GM23248 (cell line): ENCODE data around the gene SELENOS. TPM values are rescaled to one million over a fixed set of nuclear protein-coding genes. Genes with fewer than 3 reads are reported as not detected.

Source experiments
- DNase-seq: peaks from one replicate; pipeline ENCODE4 v3.0.0-alpha.2; 2015
- H2AFZ ChIP-seq: fragments of 200-600 bp; sonication (generic); 2 replicates; pipeline ENCODE4 v1.6.1; 2016; ENCODE audit warnings: antibody characterized with exemption
- H3F3A ChIP-seq: fragments of 200-600 bp; sonication (generic); 2 replicates; pipeline ENCODE4 v1.6.1; 2016; ENCODE audit warnings: mild to moderate bottlenecking, antibody characterized with exemption, mixed run types; ENCODE audit not compliant: insufficient read depth
- H3K27ac ChIP-seq: fragments of 200-600 bp; sonication (generic); 2 replicates; pipeline ENCODE4 v1.5.1; 2016; ENCODE audit warnings: mild to moderate bottlenecking
- H3K27me3 ChIP-seq: fragments of 200-600 bp; sonication (generic); replicated peaks from 2 replicates; pipeline ENCODE4 v1.6.1; 2016; ENCODE audit warnings: mild to moderate bottlenecking; ENCODE audit not compliant: insufficient read depth
- H3K36me3 ChIP-seq: fragments of 200-600 bp; sonication (generic); 2 replicates; pipeline ENCODE4 v1.6.1; 2016; ENCODE audit warnings: low read depth, mild to moderate bottlenecking
- H3K4me1 ChIP-seq: fragments of 200-600 bp; sonication (generic); 2 replicates; pipeline ENCODE4 v1.6.1; 2016; ENCODE audit warnings: mild to moderate bottlenecking; ENCODE audit not compliant: insufficient read depth
- H3K4me2 ChIP-seq: fragments of 200-600 bp; sonication (generic); one replicate; pipeline ENCODE4 v1.6.1; 2016; ENCODE audit warnings: mild to moderate bottlenecking; ENCODE audit not compliant: unreplicated experiment
- H3K4me3 ChIP-seq: fragments of 200-600 bp; sonication (generic); 2 replicates; pipeline ENCODE4 v1.5.1; 2016; ENCODE audit warnings: mild to moderate bottlenecking
- H3K79me2 ChIP-seq: fragments of 200-600 bp; sonication (generic); 2 replicates; pipeline ENCODE4 v1.6.1; 2016; ENCODE audit warnings: mild to moderate bottlenecking; ENCODE audit not compliant: insufficient read depth
- H3K9ac ChIP-seq: fragments of 200-600 bp; sonication (generic); 2 replicates; pipeline ENCODE4 v1.6.1; 2016; ENCODE audit warnings: mild to moderate bottlenecking
- H3K9me2 ChIP-seq: fragments of 200-600 bp; sonication (generic); 2 replicates; pipeline ENCODE4 v1.6.1; 2016; ENCODE audit warnings: mixed run types, mild to moderate bottlenecking, moderate library complexity; ENCODE audit not compliant: insufficient read depth
- H3K9me3 ChIP-seq: fragments of 200-600 bp; sonication (generic); one replicate; pipeline ENCODE4 v1.6.1; 2017; ENCODE audit warnings: low read depth
- H4K20me1 ChIP-seq: fragments of 200-600 bp; sonication (generic); 2 replicates; pipeline ENCODE4 v1.6.0; 2016; ENCODE audit not compliant: insufficient read depth
- EZH2 ChIP-seq: fragments of 200-600 bp; sonication (generic); IDR thresholded peaks from 2 replicates; pipeline ENCODE4 v1.6.1; 2018; ENCODE audit warnings: antibody characterized with exemption, mild to moderate bottlenecking; ENCODE audit not compliant: insufficient read depth, poor library complexity, severe bottlenecking
- EZH2phosphoT487 ChIP-seq: fragments of 200-600 bp; sonication (generic); IDR thresholded peaks from 2 replicates; pipeline ENCODE4 v1.6.1; 2018; ENCODE audit warnings: antibody characterized with exemption, moderate library complexity, mild to moderate bottlenecking, low read depth; ENCODE audit not compliant: insufficient read depth
- WGBS, 2 experiments: methylation state at CpG; one replicate each; pipeline ENCODE4 v1.1.6; 2015 to 2017; ENCODE audit warnings: low lambda C conversion rate in 2 of 2, low coverage in 1 of 2; ENCODE audit errors: missing lambda C conversion rate in 2 of 2; 5-methylcytosine and 5-hydroxymethylcytosine counted together
- in situ Hi-C: fragments of 300-500 bp; cut with MboI; formaldehyde crosslinking; loops from 2 replicates; pipeline ENCODE4 v1.15.0; 2020
- polyA plus RNA-seq: library from polyadenylated mRNA; unstranded; fragments of >200 nt; fragmentation: Nextera tagmentation; extraction: Ambion mirVana; gene quantifications from 2 replicates; pipeline ENCODE4 v1.2.1, GENCODE V29; 2016
- total RNA-seq: library from RNA; depleted of rRNA; stranded (reverse); fragments of >200 nt; shearing (Covaris generic); gene quantifications from 2 replicates; pipeline ENCODE4 v1.2.3, GENCODE V29; 2014

Gene SELENOS
- total and polyA plus RNA-seq, 2 experiments from 2014 or later = 98.7 to 142 TPM

GRCh38 chr15:101303408-101303807 lies 26.1 kb upstream of the SELENOS start:
- TF ChIP-seq EZH2phosphoT487 (no peak), EZH2 (no peak)
- WGBS, 2 experiments = 30 to 31% methylated on average over 4 of the region's 4 CpGs
- no peaks in the 10 kb centered on the region for H3K27me3 ChIP-seq
- no peaks in the 10 kb centered on the region for H3K4me1 ChIP-seq
- H3K4me2 ChIP-seq = no peak overlapping the region
- H3K9me2 ChIP-seq = no peaks in the 10 kb centered on the region
- H3K79me2 ChIP-seq = no peaks in the 10 kb centered on the region
- H4K20me1 ChIP-seq = no peaks in the 10 kb centered on the region
- no peaks in the 10 kb centered on the region for H3K36me3 ChIP-seq
- H2AFZ ChIP-seq = no peak overlapping the region
- no peak overlapping the region for H3K9ac ChIP-seq
- no peak overlapping the region for H3K4me3 ChIP-seq
- no peaks in the 10 kb centered on the region for H3F3A ChIP-seq
- H3K27ac ChIP-seq = no peak overlapping the region
- no peaks in the 10 kb centered on the region for H3K9me3 ChIP-seq
- no peak for DNase-seq
- in situ Hi-C loops = no loop called here

- peaks cover 31% of the 10 kb centered on the region for H3F3A ChIP-seq
- no peaks in the 10 kb centered on the region for H3K27me3 ChIP-seq
- in situ Hi-C loops = loop anchor here (5.0 kb wide), 1 partner anchor 346 kb away; no protein-coding TSS in a partner anchor
- H3K4me3 ChIP-seq = peak overlapping the region; percentile 92
- H3K4me2 ChIP-seq = peak overlapping the region; percentile 76
- TF ChIP-seq EZH2 = no peak
- peak overlapping the region; percentile 85 for H3K27ac ChIP-seq
- H3K9me2 ChIP-seq = no peaks in the 10 kb centered on the region
- H3K79me2 ChIP-seq = peaks cover 28% of the 10 kb centered on the region
- peaks cover 31% of the 10 kb centered on the region for H3K4me1 ChIP-seq
- peaks cover 5% of the 10 kb centered on the region; the same call in 1 of the 2 replicates for H4K20me1 ChIP-seq
- H3K9ac ChIP-seq = peak overlapping the region; percentile 88
- peak overlapping the region; percentile 85 for H2AFZ ChIP-seq
- no peaks in the 10 kb centered on the region for H3K9me3 ChIP-seq
- peak; percentile 79 for DNase-seq
- H3K36me3 ChIP-seq = 0 out of 2 replicates have a peak, but pooled peaks cover under 1% of the 10 kb centered on the region
- 58 to 59% methylated on average over 9 of the region's 9 CpGs for WGBS, 2 experiments
Measured at GRCh38 chr15:101296418-101297405, 19.4 kb upstream of the SELENOS start.

DNA sequence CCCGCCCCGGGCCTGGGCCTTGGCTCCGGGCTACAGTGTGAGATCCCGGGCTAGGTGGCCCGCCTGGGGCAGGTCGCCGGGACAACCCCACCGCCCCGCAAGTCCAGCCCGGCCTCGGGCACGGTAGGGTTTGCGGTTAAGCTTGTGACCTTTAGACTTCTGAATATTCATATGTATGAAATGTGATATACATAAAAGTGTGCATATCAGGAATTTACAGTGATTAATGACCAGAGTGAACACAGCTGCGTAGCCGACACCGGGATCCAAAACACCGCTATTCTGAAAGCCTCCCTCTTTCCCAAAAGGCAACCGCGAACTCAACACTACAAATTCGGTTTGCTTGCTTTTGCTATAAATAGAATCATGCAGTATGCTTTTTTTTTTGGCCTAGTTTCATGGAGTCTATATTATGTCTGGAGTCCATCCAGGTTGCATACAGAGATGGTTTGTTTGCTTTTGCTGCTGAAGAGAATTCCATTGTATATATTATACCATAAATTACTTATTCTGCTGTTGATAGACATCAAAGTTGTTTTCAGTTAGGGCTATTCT lies 18.4 kb upstream of the SELENOS start:
- peak overlapping the region; percentile 85 for H2AFZ ChIP-seq
- DNase-seq = peak; percentile 54
- H3K27ac ChIP-seq = peak overlapping the region; percentile 85
- peak overlapping the region; percentile 88 for H3K9ac ChIP-seq
- H3F3A ChIP-seq = peaks cover 31% of the 10 kb centered on the region
- H3K4me2 ChIP-seq = peak overlapping the region; percentile 76
- peak overlapping the region; percentile 92 for H3K4me3 ChIP-seq
- no peaks in the 10 kb centered on the region for H3K9me2 ChIP-seq
- peaks cover 31% of the 10 kb centered on the region for H3K4me1 ChIP-seq
- TF ChIP-seq EZH2 = no peak
- no peak for TF ChIP-seq EZH2phosphoT487
- no peaks in the 10 kb centered on the region for H3K27me3 ChIP-seq
- WGBS, 2 experiments = 2% methylated on average over 20 of the region's 20 CpGs
- in situ Hi-C loops = loop anchor here (5.0 kb wide), 1 partner anchor 347 kb away; no protein-coding TSS in a partner anchor
- no peaks in the 10 kb centered on the region for H3K9me3 ChIP-seq
- peaks cover 5% of the 10 kb centered on the region; the same call in 1 of the 2 replicates for H4K20me1 ChIP-seq
- H3K79me2 ChIP-seq = peaks cover 38% of the 10 kb centered on the region
- peaks cover 7% of the 10 kb centered on the region; the same call in 1 of the 2 replicates for H3K36me3 ChIP-seq

DNA sequence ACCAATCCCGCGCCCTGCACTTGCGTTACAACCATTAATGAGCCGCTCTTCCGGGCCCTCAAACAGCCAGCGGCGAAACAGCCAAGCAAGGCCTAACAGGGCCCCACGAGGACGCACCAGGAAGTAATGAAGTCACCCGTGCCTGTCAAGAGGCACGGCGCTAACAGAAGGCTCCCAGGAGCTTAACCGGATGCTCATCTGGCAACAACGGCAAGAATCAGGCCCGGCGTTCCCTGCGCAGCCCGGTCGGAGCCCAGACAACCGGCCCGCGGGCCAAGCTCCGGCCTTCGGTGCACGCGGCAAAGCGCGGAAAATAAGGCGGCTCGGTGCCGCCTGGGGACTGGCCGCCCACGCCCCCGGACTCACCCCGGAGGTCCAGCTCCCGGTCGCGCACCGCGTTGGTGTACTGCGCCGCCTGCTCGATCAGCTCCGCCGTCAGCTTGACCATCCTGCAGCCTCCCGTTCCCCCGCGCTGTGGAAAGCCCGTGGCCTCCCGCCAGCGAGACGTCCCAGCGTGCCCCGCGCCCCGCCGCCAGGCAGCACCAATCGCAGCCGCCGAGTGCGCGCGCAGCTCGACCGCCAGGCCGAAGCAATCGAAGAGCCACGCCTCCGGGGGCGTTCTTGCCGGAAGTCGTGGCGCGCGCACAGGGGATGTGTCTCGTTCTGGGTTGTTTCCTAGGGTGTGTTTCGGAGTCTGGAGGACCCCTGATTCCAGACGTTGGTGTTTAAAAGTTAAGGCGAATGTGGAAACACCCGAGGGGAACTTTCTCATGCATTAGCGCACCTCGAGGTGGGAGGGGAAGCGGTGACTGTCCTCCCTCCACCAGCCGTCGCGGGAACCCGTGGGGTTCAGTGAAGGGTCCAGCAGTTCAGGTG lies 17.7 kb upstream of the SELENOS start, which contains the start of gene SNRPA1:
Gene SNRPA1, minus strand, starts transcription at position 518 of the 876 bp plus-strand sequence. Its CDS starts 70 bp downstream, at position 448.
- Histone ChIP-seq H3K9ac (peak within 1 kb of the TSS; percentile 88), H3F3A (peaks cover 31% of the 10 kb centered on the region), H3K9me2 (no peaks in the 10 kb centered on the region), H3K4me3 (peak within 1 kb of the TSS; percentile 92), H3K79me2 (peaks cover 45% of the 10 kb centered on the region), H3K4me1 (peaks cover 31% of the 10 kb centered on the region), H3K27ac (peak within 1 kb of the TSS; percentile 85), H2AFZ (peak within 1 kb of the TSS; percentile 85), H3K9me3 (no peaks in the 10 kb centered on the region), H3K27me3 (no peaks in the 10 kb centered on the region), H3K36me3 (peaks cover 11% of the 10 kb centered on the region), H4K20me1 (peaks cover 5% of the 10 kb centered on the region; the same call in 1 of the 2 replicates), H3K4me2 (peak within 1 kb of the TSS; percentile 82)
- peak; percentile 99 for DNase-seq
- in situ Hi-C loops = loop anchor here (5.0 kb wide), 1 partner anchor 347 kb away; no protein-coding TSS in a partner anchor
- WGBS, 2 experiments = 1% methylated on average over 81 to 82 of the region's 87 CpGs
- TF ChIP-seq EZH2phosphoT487 (no peak), EZH2 (no peak)
